ENCODE data around the gene RAP1A.

GRCh38 chr1:111585447-111586086, 34.0 kb upstream of the RAP1A start:
- TF ChIP-seq CTCF (IDR thresholded peaks at IDR 0.05) (no peak), POLR2A (IDR thresholded peaks at IDR 0.05) (no peak)
